Nephron progenitor cell (in vitro differentiated cells): ENCODE data around the gene RBM47.

ENCODE experiments used
- DNase-seq: peaks from one replicate; pipeline ENCODE4 v3.0.0; 2021
- H3K27ac Mint-ChIP-seq: 2 replicates; pipeline ENCODE4 v1.8.0; 2021; ENCODE audit warnings: mild to moderate bottlenecking, moderate library complexity, mixed read lengths
- H3K27me3 Mint-ChIP-seq: 2 replicates; pipeline ENCODE4 v1.8.0; 2021; ENCODE audit warnings: mild to moderate bottlenecking, low read depth, mixed read lengths; ENCODE audit not compliant: poor library complexity
- H3K36me3 Mint-ChIP-seq: 2 replicates; pipeline ENCODE4 v1.8.0; 2021; ENCODE audit warnings: low read depth, mixed read lengths
- H3K4me1 Mint-ChIP-seq: 2 replicates; pipeline ENCODE4 v1.8.0; 2021; ENCODE audit warnings: mixed read lengths
- H3K4me3 Mint-ChIP-seq: 2 replicates; pipeline ENCODE4 v1.8.0; 2021; ENCODE audit warnings: mild to moderate bottlenecking, moderate library complexity, mixed read lengths
- H3K9me3 Mint-ChIP-seq: 2 replicates; pipeline ENCODE4 v1.8.0; 2021; ENCODE audit warnings: mild to moderate bottlenecking, moderate library complexity, mixed read lengths
- CTCF ChIP-seq: fragments of 200-600 bp; sonication (generic); IDR thresholded peaks from 2 replicates; pipeline ENCODE4 v1.5.0; 2021; ENCODE audit warnings: antibody characterized with exemption

RBM47 gene

GRCh38 chr4:40515398-40516293 lies 114.0 kb downstream of the RBM47 start:
- H3K27ac Mint-ChIP-seq: peak overlapping the region; percentile 20
- DNase-seq: peak; percentile 16

GRCh38 chr4:40515037-40515397 lies 114.6 kb downstream of the RBM47 start:
- no peak for TF ChIP-seq CTCF
- Mint-ChIP-seq H3K4me1 (peaks cover 49% of the 10 kb centered on the region), H3K4me3 (no peak overlapping the region), H3K36me3 (no peaks in the 10 kb centered on the region), H3K27ac (no peak overlapping the region), H3K9me3 (no peaks in the 10 kb centered on the region), H3K27me3 (peaks cover 3% of the 10 kb centered on the region)
- no peak for DNase-seq

More at GRCh38 chr4:40515398-40516293, 114.0 kb downstream of the RBM47 start:
- peaks cover 50% of the 10 kb centered on the region for H3K4me1 Mint-ChIP-seq
- no peak overlapping the region for H3K4me3 Mint-ChIP-seq
- H3K9me3 Mint-ChIP-seq: no peaks in the 10 kb centered on the region
- H3K36me3 Mint-ChIP-seq: no peaks in the 10 kb centered on the region
- no peak for TF ChIP-seq CTCF
- peaks cover 3% of the 10 kb centered on the region for H3K27me3 Mint-ChIP-seq

GRCh38 chr4:40514497-40514951 lies 115.1 kb downstream of the RBM47 start:
- peak overlapping the region; percentile 64 for H3K27ac Mint-ChIP-seq
- no peak for DNase-seq
- peaks cover 3% of the 10 kb centered on the region for H3K27me3 Mint-ChIP-seq
- no peaks in the 10 kb centered on the region for H3K36me3 Mint-ChIP-seq
- no peak for TF ChIP-seq CTCF
- peak overlapping the region; percentile 20 for H3K4me3 Mint-ChIP-seq
- H3K4me1 Mint-ChIP-seq: peaks cover 49% of the 10 kb centered on the region
- no peaks in the 10 kb centered on the region for H3K9me3 Mint-ChIP-seq

- no peak overlapping the region for H3K27ac Mint-ChIP-seq
- H3K4me3 Mint-ChIP-seq: no peak overlapping the region
- DNase-seq: no peak
- peaks cover 37% of the 10 kb centered on the region for H3K4me1 Mint-ChIP-seq
- TF ChIP-seq CTCF: no peak
- H3K27me3 Mint-ChIP-seq: peaks cover 3% of the 10 kb centered on the region
- no peaks in the 10 kb centered on the region for H3K36me3 Mint-ChIP-seq
- H3K9me3 Mint-ChIP-seq: peaks cover 5% of the 10 kb centered on the region
Measured at GRCh38 chr4:40511036-40511614, 118.5 kb downstream of the RBM47 start.

- TF ChIP-seq CTCF: no peak
- H3K27me3 Mint-ChIP-seq: peaks cover 3% of the 10 kb centered on the region
- H3K4me3 Mint-ChIP-seq: no peak overlapping the region
- H3K4me1 Mint-ChIP-seq: peaks cover 18% of the 10 kb centered on the region
- no peaks in the 10 kb centered on the region for H3K36me3 Mint-ChIP-seq
- H3K9me3 Mint-ChIP-seq: peaks cover 5% of the 10 kb centered on the region
- DNase-seq: no peak
- no peak overlapping the region for H3K27ac Mint-ChIP-seq
Measured at GRCh38 chr4:40507977-40508376, 121.7 kb downstream of the RBM47 start.
